ENCODE results near the gene ZKSCAN2.
A peak's percentile ranks its signal among the peaks of the same experiment; 100 is the strongest.

The ZKSCAN2 gene

DNA sequence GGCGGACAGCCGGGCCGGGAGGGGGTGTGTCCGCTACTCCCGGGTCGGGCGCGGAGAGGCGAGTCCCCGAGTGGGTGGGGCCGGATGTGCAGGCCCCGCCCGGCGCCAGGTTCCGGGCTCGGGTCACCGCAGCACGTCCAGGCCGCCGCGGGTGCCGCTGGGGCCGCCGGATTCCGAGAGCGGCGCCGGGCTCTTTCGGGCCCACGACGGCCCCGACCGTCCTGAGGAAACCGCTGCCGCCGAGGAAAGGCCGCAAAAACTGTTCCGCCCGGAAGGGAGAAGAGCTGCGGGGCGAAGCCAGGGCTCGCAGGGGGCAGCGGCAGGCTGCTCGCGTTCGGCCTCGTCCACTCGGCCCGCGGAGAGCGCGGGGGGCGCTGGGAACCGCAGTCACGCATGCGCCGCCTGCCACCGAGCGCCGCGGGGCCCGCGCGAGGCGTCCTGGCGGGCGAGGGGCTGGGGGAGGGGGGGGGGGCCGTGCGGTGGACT is at the start of gene ZKSCAN2:
Gene ZKSCAN2 (minus strand): TSS at position 376 of the 486 bp plus-strand sequence. CDS start 718 bp downstream, outside the sequence.
- peak within 1 kb of the TSS; percentile 88 for H3K4me2 ChIP-seq
- H3K9ac ChIP-seq: peak within 1 kb of the TSS; percentile 96
- H3K4me1 ChIP-seq (ENCODE audit: low read depth, poor library complexity, severe bottlenecking): peaks cover 25% of the 10 kb centered on the region
- no peaks in the 10 kb centered on the region for H3K36me3 ChIP-seq (ENCODE audit: insufficient read depth)
- no peaks in the 10 kb centered on the region for H4K20me1 ChIP-seq (ENCODE audit: insufficient read depth)
- H2AFZ ChIP-seq (ENCODE audit: low read depth): peak within 1 kb of the TSS; percentile 84
- H3K27ac ChIP-seq: peak within 1 kb of the TSS; percentile 95
- TF ChIP-seq, protein P1, sequence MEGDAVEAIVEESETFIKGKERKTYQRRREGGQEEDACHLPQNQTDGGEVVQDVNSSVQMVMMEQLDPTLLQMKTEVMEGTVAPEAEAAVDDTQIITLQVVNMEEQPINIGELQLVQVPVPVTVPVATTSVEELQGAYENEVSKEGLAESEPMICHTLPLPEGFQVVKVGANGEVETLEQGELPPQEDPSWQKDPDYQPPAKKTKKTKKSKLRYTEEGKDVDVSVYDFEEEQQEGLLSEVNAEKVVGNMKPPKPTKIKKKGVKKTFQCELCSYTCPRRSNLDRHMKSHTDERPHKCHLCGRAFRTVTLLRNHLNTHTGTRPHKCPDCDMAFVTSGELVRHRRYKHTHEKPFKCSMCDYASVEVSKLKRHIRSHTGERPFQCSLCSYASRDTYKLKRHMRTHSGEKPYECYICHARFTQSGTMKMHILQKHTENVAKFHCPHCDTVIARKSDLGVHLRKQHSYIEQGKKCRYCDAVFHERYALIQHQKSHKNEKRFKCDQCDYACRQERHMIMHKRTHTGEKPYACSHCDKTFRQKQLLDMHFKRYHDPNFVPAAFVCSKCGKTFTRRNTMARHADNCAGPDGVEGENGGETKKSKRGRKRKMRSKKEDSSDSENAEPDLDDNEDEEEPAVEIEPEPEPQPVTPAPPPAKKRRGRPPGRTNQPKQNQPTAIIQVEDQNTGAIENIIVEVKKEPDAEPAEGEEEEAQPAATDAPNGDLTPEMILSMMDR (conservative IDR thresholded peaks at IDR 0.05; ENCODE audit: low read depth, low read length): no peak
- no peaks in the 10 kb centered on the region for H3K27me3 ChIP-seq (ENCODE audit: insufficient read depth, low read depth)
- peak within 1 kb of the TSS; percentile 51 for H3K4me3 ChIP-seq (IDR thresholded peaks at IDR 0.05; ENCODE audit: insufficient read depth, low read depth, low read length)
- peaks cover 25% of the 10 kb centered on the region for H3K79me2 ChIP-seq (ENCODE audit: insufficient read depth, low read depth)

DNA sequence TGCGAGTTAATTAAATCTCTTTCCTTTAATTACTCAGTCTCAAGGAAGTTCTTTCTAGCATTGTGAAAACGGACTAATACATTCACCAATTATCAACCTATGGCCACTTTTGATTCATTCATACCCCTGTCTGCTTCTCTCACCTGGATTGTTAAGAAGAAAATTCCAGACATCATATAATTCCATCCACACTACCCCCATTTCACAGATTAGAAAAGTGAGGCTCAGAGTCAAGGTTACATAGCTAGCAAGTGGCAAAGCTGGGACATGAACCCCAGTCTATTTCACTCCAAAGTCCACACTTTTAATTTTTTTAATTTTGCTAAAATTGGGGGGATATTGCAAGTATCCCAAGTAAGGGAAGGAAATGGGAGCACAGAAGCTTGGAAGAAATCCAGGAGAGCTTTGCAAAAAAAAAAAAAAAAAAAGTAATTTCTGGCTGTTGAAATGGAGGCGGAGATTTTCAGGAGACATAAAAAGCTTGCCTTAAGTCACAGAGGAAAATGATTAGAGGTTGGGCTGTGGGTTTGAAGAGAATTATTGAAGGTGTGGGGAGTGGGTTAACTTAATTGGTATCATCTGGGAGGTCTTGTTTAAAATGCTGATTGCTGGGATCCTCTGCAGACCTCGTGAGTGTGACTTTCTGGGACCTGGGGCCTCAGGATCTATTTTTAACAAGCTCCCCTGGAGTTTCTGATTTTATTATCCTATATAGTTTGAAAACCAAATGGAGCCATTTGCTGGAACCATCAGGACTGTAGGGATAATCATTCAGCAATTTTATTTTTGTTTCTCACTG is 42.3 kb upstream of the ZKSCAN2 start:
- no peak overlapping the region for H3K9ac ChIP-seq
- no peaks in the 10 kb centered on the region for H3K79me2 ChIP-seq (ENCODE audit: insufficient read depth, low read depth)
- TF ChIP-seq, protein P1 (conservative IDR thresholded peaks at IDR 0.05; ENCODE audit: low read depth, low read length): no peak
- no peaks in the 10 kb centered on the region for H3K36me3 ChIP-seq (ENCODE audit: insufficient read depth)
- H3K27ac ChIP-seq: no peak overlapping the region
- no peaks in the 10 kb centered on the region for H3K27me3 ChIP-seq (ENCODE audit: insufficient read depth, low read depth)
- no peak overlapping the region for H3K4me2 ChIP-seq
- no peaks in the 10 kb centered on the region for H3K4me1 ChIP-seq (ENCODE audit: low read depth, poor library complexity, severe bottlenecking)
- no peak overlapping the region for H3K4me3 ChIP-seq (IDR thresholded peaks at IDR 0.05; ENCODE audit: insufficient read depth, low read depth, low read length)
- no peaks in the 10 kb centered on the region for H4K20me1 ChIP-seq (ENCODE audit: insufficient read depth)
- H2AFZ ChIP-seq (ENCODE audit: low read depth): no peak overlapping the region

DNA sequence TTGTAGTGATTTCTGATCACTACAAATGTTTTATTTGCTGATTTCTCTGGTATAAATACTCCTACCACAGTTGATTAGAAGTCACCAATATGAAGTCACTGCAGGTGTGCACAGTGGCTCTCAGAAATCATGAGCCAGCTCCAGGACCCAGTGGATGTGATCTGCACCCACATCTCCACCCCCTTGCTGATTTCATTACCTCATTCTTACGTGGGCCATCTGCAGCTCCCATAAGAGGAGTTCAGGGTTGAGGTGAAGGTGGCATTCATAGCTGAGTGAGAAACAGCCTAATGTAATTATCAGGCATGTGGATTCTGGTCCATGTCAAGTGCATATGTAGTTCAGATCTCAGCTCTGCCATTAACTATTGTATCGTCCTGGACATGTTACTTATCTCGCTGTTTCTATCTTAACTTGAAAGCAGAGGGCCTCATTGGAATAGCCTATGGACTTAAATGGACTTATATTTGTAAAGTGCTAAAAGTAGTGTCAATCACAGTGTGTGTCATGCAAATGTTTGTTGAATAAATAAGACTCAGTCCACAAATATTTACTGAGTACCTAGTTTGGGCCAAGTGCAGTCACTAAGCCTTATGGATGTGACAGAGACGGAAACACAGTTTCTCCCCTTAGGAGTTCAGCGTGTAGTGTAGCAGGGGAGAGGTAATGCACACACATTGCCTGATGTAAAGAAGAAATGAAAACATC is 40.7 kb upstream of the ZKSCAN2 start:
- no peak overlapping the region for H3K4me3 ChIP-seq (IDR thresholded peaks at IDR 0.05; ENCODE audit: insufficient read depth, low read depth, low read length)
- TF ChIP-seq, protein P1 (conservative IDR thresholded peaks at IDR 0.05; ENCODE audit: low read depth, low read length): no peak
- H2AFZ ChIP-seq (ENCODE audit: low read depth): no peak overlapping the region
- H3K27ac ChIP-seq: no peak overlapping the region
- no peaks in the 10 kb centered on the region for H3K36me3 ChIP-seq (ENCODE audit: insufficient read depth)
- H3K9ac ChIP-seq: no peak overlapping the region
- H4K20me1 ChIP-seq (ENCODE audit: insufficient read depth): no peaks in the 10 kb centered on the region
- H3K79me2 ChIP-seq (ENCODE audit: insufficient read depth, low read depth): no peaks in the 10 kb centered on the region
- no peaks in the 10 kb centered on the region for H3K4me1 ChIP-seq (ENCODE audit: low read depth, poor library complexity, severe bottlenecking)
- no peaks in the 10 kb centered on the region for H3K27me3 ChIP-seq (ENCODE audit: insufficient read depth, low read depth)
- H3K4me2 ChIP-seq: no peak overlapping the region

DNA sequence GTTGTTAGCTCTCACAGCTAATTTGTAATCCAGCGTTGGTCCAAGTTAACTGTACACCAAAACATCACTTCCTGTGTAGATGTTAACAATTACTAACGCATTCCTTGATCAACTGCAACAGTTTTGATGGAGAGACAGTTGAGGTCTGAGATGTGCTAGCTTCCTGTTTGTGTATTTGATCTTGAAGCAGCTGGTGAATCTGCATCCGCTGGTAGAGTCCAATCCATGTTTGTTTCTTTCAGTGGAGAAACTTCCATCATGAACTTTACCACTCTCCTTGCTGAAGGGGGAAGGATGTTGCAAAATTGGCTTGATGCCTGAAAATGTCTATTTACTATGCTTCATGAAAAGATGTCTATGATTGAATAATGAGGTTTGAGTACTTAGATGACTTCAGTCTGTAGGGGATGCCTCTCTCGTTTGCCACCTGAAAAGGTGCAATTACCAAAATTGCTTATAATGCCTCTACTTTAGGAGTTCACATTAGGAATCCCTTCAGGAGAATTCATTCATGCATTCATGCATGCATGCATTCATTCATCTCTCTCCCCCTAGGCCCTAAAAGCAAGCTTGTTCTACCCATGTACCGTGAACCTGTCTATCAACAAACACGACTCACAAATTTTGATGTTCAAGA is 39.6 kb upstream of the ZKSCAN2 start:
- Histone ChIP-seq H3K4me1 (ENCODE audit: low read depth, poor library complexity, severe bottlenecking) (no peaks in the 10 kb centered on the region), H3K27me3 (ENCODE audit: insufficient read depth, low read depth) (no peaks in the 10 kb centered on the region), H3K27ac (no peak overlapping the region), H3K79me2 (ENCODE audit: insufficient read depth, low read depth) (no peaks in the 10 kb centered on the region), H3K4me3 (IDR thresholded peaks at IDR 0.05; ENCODE audit: insufficient read depth, low read depth, low read length) (no peak overlapping the region), H3K9ac (no peak overlapping the region), H3K36me3 (ENCODE audit: insufficient read depth) (no peaks in the 10 kb centered on the region), H2AFZ (ENCODE audit: low read depth) (no peak overlapping the region), H4K20me1 (ENCODE audit: insufficient read depth) (no peaks in the 10 kb centered on the region), H3K4me2 (no peak overlapping the region)
- TF ChIP-seq, protein P1 (conservative IDR thresholded peaks at IDR 0.05; ENCODE audit: low read depth, low read length): no peak

Measured in KMS-11 (cell line).